Thoracic aorta (tissue), 2 donors: Measurements from ENCODE around the gene VANGL1. TPM values are rescaled to one million over a fixed set of nuclear protein-coding genes. Genes with fewer than 3 reads are reported as not detected.

ENCODE experiments used
- ATAC-seq: fragments of 150-250 bp; one replicate; pipeline ENCODE4 v1.8.0; 2017; ENCODE audit warnings: low read depth; ENCODE audit not compliant: insufficient number of reproducible peaks, low FRiP score
- DNase-seq: peaks from one replicate; pipeline ENCODE4 v3.0.0-alpha.2; 2020; ENCODE audit warnings: low spot score
- H3K27ac ChIP-seq, 2 donors: fragments of 200-600 bp; sonication (generic); 1 replicate in 1 of 2; 2 replicates in 1 of 2; pipeline ENCODE4 v1.5.1; 2016; ENCODE audit warnings: mild to moderate bottlenecking in 2 of 2, moderate library complexity in 2 of 2
- H3K27me3 ChIP-seq: fragments of 200-600 bp; sonication (generic); replicated peaks from 2 replicates; pipeline ENCODE4 v1.6.0; 2016; ENCODE audit warnings: mild to moderate bottlenecking; ENCODE audit not compliant: insufficient read depth
- H3K36me3 ChIP-seq: fragments of 200-600 bp; sonication (generic); one replicate; pipeline ENCODE4 v1.5.1; 2016
- H3K4me1 ChIP-seq, 2 donors: fragments of 200-600 bp; sonication (generic); 1 replicate in 1 of 2; 2 replicates in 1 of 2; pipeline versions ENCODE4 v1.5.1 to v1.6.0; 2016; ENCODE audit warnings: low read depth in 2 of 2, mild to moderate bottlenecking in 1 of 2; ENCODE audit not compliant: control insufficient read depth in 1 of 2
- H3K4me3 ChIP-seq: fragments of 200-600 bp; sonication (generic); 2 replicates; pipeline ENCODE4 v1.5.1; 2016; ENCODE audit warnings: mild to moderate bottlenecking
- H3K9me3 ChIP-seq: fragments of 200-600 bp; sonication (generic); 2 replicates; pipeline ENCODE4 v1.5.1; 2016
- total RNA-seq, 2 donors: library from RNA; depleted of rRNA; stranded (reverse); fragments of >200 nt; gene quantifications; one replicate each; pipeline versions ENCODE4 v1.1.0 to v1.2.3, GENCODE V29; 2016
- TF ChIP-seq, protein P1 (sequence below): fragments of 200-600 bp; sonication (generic); IDR thresholded peaks from one replicate; pipeline ENCODE4 v1.5.1; 2019; ENCODE audit warnings: antibody characterized with exemption

Gene VANGL1
- total RNA-seq, 2 donors from 2014 or later: 6.5 to 8.8 TPM

DNA sequence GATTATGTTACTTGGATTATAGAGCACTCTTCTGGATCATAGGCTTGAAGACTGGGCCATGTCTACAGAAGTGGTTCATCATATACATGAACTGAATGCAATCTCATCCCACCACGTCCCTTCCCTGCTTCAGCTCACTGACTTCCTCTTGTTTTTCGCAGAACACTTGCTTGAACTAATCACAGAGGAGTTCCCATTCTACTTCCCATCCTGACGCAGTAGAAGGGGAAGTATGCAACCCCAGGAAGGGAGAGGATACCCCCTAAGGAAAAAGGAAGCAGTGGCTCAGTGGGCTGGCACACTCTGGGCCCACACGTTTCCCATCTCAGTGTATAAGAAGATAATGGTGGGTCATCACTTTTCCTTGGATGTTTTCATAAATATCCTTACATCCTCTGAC lies 90.5 kb downstream of the VANGL1 start:
- DNase-seq (no peak), ATAC-seq (no peak)
- TF ChIP-seq, protein P1, sequence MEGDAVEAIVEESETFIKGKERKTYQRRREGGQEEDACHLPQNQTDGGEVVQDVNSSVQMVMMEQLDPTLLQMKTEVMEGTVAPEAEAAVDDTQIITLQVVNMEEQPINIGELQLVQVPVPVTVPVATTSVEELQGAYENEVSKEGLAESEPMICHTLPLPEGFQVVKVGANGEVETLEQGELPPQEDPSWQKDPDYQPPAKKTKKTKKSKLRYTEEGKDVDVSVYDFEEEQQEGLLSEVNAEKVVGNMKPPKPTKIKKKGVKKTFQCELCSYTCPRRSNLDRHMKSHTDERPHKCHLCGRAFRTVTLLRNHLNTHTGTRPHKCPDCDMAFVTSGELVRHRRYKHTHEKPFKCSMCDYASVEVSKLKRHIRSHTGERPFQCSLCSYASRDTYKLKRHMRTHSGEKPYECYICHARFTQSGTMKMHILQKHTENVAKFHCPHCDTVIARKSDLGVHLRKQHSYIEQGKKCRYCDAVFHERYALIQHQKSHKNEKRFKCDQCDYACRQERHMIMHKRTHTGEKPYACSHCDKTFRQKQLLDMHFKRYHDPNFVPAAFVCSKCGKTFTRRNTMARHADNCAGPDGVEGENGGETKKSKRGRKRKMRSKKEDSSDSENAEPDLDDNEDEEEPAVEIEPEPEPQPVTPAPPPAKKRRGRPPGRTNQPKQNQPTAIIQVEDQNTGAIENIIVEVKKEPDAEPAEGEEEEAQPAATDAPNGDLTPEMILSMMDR: no peak
- Histone ChIP-seq H3K4me3 (no peak overlapping the region), H3K27ac (no peak overlapping the region), H3K36me3 (no peaks in the 10 kb centered on the region), H3K9me3 (no peaks in the 10 kb centered on the region), H3K4me1 (peaks cover 5 to 10% of the 10 kb centered on the region in 2 donors), H3K27me3 (no peaks in the 10 kb centered on the region)

DNA sequence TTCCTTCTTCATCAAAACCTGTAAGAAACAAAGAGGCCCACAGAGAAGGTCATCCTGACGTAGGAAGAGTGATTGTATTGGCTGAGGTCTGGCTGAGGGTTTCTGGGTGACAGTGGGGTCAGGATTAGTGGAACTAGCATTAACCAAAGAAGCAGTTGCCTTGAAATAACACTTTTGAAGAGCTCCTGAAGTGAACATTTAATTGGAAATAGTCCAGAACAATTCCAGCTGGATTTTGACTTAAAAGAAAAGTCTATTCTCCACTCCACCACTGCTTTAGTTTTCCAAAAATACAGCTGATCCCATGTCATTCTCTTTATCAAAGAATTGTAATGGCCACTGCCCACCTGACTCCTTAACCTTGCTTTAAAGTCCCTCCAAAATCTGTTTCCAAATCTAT lies 99.0 kb downstream of the VANGL1 start:
- no peak for ATAC-seq
- DNase-seq: no peak
- TF ChIP-seq, protein P1: no peak
- H3K9me3 ChIP-seq: no peaks in the 10 kb centered on the region
- H3K4me3 ChIP-seq: no peak overlapping the region
- no peaks in the 10 kb centered on the region for H3K36me3 ChIP-seq
- no peaks in the 10 kb centered on the region for H3K4me1 ChIP-seq
- H3K27ac ChIP-seq: no peak overlapping the region
- no peaks in the 10 kb centered on the region for H3K27me3 ChIP-seq

DNA sequence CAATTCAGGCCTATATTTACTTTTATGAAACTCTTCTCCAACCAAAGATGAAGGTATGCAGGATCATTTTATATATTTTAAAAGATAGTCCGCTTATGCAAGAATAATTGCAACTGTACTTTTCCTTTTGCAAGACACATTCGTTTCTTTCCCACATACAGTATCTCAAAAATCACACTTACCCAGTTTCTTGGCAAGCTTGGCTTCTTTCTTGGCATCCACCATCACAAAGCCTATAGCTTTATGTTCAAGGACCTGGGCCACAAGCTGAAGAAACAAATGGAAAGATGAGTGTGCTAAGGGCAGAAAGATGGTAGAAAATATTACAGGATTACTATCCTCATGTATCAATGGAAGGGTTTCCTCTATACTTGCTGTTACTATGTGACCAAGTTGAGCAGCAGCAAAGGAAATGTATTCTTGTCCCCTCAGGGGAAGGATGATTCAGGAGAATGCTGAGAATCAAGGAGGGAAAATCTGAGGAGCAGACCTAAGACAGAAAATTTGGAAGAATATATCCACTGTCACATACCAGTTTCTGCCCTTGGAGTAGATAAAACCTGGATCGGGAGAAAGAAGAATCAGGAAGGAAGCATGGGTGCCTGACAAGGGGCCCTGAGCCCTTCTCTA lies 103.0 kb downstream of the VANGL1 start:
- H3K4me1 ChIP-seq: peaks cover 0 to 13% of the 10 kb centered on the region in 2 donors
- H3K27ac ChIP-seq: no peak overlapping the region
- no peaks in the 10 kb centered on the region for H3K27me3 ChIP-seq
- TF ChIP-seq, protein P1: no peak
- H3K36me3 ChIP-seq: no peaks in the 10 kb centered on the region
- DNase-seq: no peak
- ATAC-seq: no peak
- no peak overlapping the region for H3K4me3 ChIP-seq
- no peaks in the 10 kb centered on the region for H3K9me3 ChIP-seq

DNA sequence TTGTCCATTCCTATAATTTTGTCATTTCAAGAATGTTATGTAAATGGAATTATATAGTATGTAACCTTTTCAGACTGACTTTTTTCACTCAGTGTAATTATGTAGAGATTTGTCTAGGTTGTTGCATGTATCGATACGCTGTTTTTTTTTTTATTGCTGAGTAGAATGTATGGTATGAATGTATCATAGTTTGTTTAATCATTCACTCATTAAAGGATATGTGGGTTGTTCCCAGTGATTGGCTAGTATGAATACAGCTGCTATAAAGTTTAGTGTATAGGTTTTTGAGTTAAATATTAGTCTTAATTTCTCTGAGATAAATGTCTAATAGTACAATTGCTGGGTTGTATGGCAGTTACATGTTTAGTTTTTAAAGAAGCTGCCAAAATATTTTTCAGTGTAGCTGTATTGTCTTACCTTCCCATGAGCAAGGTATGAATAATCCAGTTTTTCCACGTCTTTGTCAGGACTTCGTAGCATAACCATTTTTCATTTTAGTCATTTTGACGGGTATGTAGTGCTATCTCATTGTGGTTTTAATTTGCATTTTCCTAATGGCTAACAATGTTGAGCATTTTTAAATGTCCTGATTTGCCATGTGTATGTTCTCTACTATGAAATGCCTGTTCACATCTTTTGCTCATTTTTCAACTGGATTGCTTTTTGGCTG lies 104.4 kb downstream of the VANGL1 start:
- Histone ChIP-seq H3K4me3 (no peak overlapping the region), H3K4me1 (peaks cover 0 to 13% of the 10 kb centered on the region in 2 donors), H3K36me3 (no peaks in the 10 kb centered on the region), H3K27me3 (no peaks in the 10 kb centered on the region), H3K9me3 (no peaks in the 10 kb centered on the region), H3K27ac (no peak overlapping the region)
- ATAC-seq (no peak), DNase-seq (no peak)
- TF ChIP-seq, protein P1: no peak

Other genes starting within 250 kb of the VANGL1 start
- 10 to 100 TPM in 1 of 2 donors, 1 to 10 TPM in 1; 6.6 to 12.5 TPM for gene CASQ2, start 126.7 kb downstream of the VANGL1 start, total RNA-seq
- not detected for gene NHLH2, start 199.2 kb downstream of the VANGL1 start, total RNA-seq